HepG2 (cell line): ENCODE results near the gene GRIFIN. TPM values are rescaled to one million over a fixed set of nuclear protein-coding genes. Genes with fewer than 3 reads are reported as not detected.

Source experiments
- ATAC-seq: fragments of 200-7000 bp; cut with Tn5 transposase; 3 replicates; pipeline ENCODE4 v1.9.1; 2020; ENCODE audit warnings: mild to moderate bottlenecking, moderate library complexity
- BruUV-seq: library from RNA; stranded (reverse); fragments of 400-500 nt; replicated peaks from 2 replicates; lab custom pipeline; 2021; lab: Mats Ljungman, UMichigan
- CTCF ChIA-PET: fragments of 300-600 bp; formaldehyde crosslinking; extraction: SDS; loops from one replicate; lab custom pipeline; 2021; ENCODE audit warnings: low total read pairs, inconsistent platforms, low intra/inter-chr PET ratio; lab: Yijun Ruan, JAX
- POLR2A ChIA-PET: fragments of 350-600 bp; sonication (Branson Sonifier 250); formaldehyde crosslinking; loops from one replicate; lab custom pipeline; 2020; ENCODE audit warnings: antibody characterized with exemption, inconsistent platforms; lab: Yijun Ruan, JAX
- DNase-seq: peaks from one replicate; pipeline ENCODE4 v3.0.0-alpha.2; 2015; ENCODE audit warnings: low spot score
- FAIRE-seq: peaks from 3 replicates; lab custom pipeline; 2011; peaks lifted over from hg19 to GRCh38; lab: Jason Lieb, UNC
- H2AFZ ChIP-seq: one replicate; pipeline ENCODE4 v1.6.1; 2011; ENCODE audit warnings: low read length, inconsistent platforms
- H3K27ac ChIP-seq: fragments of 300-600 bp; 3 replicates; pipeline ENCODE4 v1.8.0; 2011; ENCODE audit warnings: mixed run types, mild to moderate bottlenecking, mixed read lengths, low read length, inconsistent platforms; ENCODE audit not compliant: insufficient read depth; ENCODE audit errors: extremely low read length
- H3K27me3 ChIP-seq, 2 experiments: fragments of 200-600 bp in 1 of 2; 2 replicates in 1 of 2; 3 replicates in 1 of 2; pipeline versions ENCODE4 v1.6.0 to v1.8.0; 2011; ENCODE audit warnings: low read length in 2 of 2, mild to moderate bottlenecking in 2 of 2, moderate library complexity in 2 of 2, inconsistent platforms in 1 of 2; ENCODE audit not compliant: insufficient read depth in 2 of 2, control insufficient read depth in 1 of 2
- H3K36me3 ChIP-seq, 2 experiments: fragments of 200-600 bp in 1 of 2; replicated peaks in 1 of 2; 2 replicates in 1 of 2; 3 replicates in 1 of 2; pipeline versions ENCODE4 v1.5.1 to v1.8.0; 2011; ENCODE audit warnings: low read length in 2 of 2, inconsistent platforms in 1 of 2; ENCODE audit not compliant: insufficient read depth in 2 of 2, control insufficient read depth in 1 of 2
- H3K4me1 ChIP-seq: 2 replicates; pipeline ENCODE4 v1.5.1; 2012; ENCODE audit warnings: low read length, inconsistent platforms; ENCODE audit not compliant: insufficient read depth
- H3K4me2 ChIP-seq: 2 replicates; pipeline ENCODE4 v1.6.0; 2011; ENCODE audit warnings: low read depth, low read length, inconsistent platforms
- H3K4me3 ChIP-seq, 3 experiments: fragments of 200-600 bp in 1 of 3; sonication (generic), shearing (Covaris generic) in 1 of 3; replicated peaks in 1 of 3; 2 replicates each; pipeline ENCODE4 v1.5.1; 2011 to 2016; ENCODE audit warnings: low read length in 3 of 3, inconsistent platforms in 2 of 3, low read depth in 2 of 3, mild to moderate bottlenecking in 2 of 3, control low read depth in 1 of 3, mixed read lengths in 1 of 3; ENCODE audit not compliant: insufficient read depth in 1 of 3
- H3K79me2 ChIP-seq: one replicate; pipeline ENCODE4 v1.6.1; 2011; ENCODE audit warnings: low read length, inconsistent platforms; ENCODE audit not compliant: insufficient read depth
- H3K9ac ChIP-seq: 2 replicates; pipeline ENCODE4 v1.6.0; 2011; ENCODE audit warnings: mild to moderate bottlenecking, low read depth, low read length, inconsistent platforms; ENCODE audit not compliant: insufficient read depth
- H3K9me3 ChIP-seq: 2 replicates; pipeline ENCODE4 v1.5.1; 2012; ENCODE audit warnings: mild to moderate bottlenecking, low read length
- H4K20me1 ChIP-seq: 2 replicates; pipeline ENCODE4 v1.6.0; 2011; ENCODE audit warnings: inconsistent platforms, mild to moderate bottlenecking, low read length, moderate library complexity; ENCODE audit not compliant: insufficient read depth
- BCL6 ChIP-seq: IDR thresholded peaks from 2 replicates; pipeline ENCODE4 v1.6.1; 2016; ENCODE audit warnings: missing genetic modification reagents, missing compliant biosample characterization
- CBX1 ChIP-seq: IDR thresholded peaks from one replicate; pipeline ENCODE4 v1.6.1; 2016; ENCODE audit warnings: antibody characterized with exemption, low read depth
- MEIS2 ChIP-seq: sonication (generic); formaldehyde crosslinking; IDR thresholded peaks from 2 replicates; pipeline ENCODE4 v1.9.0; 2021; ENCODE audit warnings: mild to moderate bottlenecking, missing genetic modification reagents
- WGBS: methylation state at CpG from one replicate; pipeline ENCODE4 v1.1.6; 2017; ENCODE audit warnings: low lambda C conversion rate; 5-methylcytosine and 5-hydroxymethylcytosine counted together
- in situ Hi-C: cut with HindIII; loops from 2 replicates; pipeline ENCODE4 v1.10.0; 2017; ENCODE audit warnings: low pct_unique_long_range_greater_than_20kb; ENCODE audit not compliant: extremely low pct_ligation_motif_present
- intact Hi-C: fragments of 100-400 bp; cut with micrococcal nuclease; formaldehyde crosslinking; loops from one replicate; pipeline ENCODE4 v1.10.0; 2022; ENCODE audit not compliant: unreplicated experiment
- polyA plus RNA-seq, 8 experiments: library from polyadenylated mRNA; depleted of rRNA in 3 of 8; stranded (reverse) in 7 of 8; unstranded in 1 of 8; fragments of >200 nt; fragmentation: Illumina TruSeq in 4 of 8; extraction: Trizol in 4 of 8; gene quantifications; 2 replicates each; pipeline versions ENCODE4 v1.2.1 to v1.2.3, GENCODE V29; 2011 to 2016; ENCODE audit warnings: low read depth in 4 of 8, missing spikeins in 1 of 8, mixed read lengths in 1 of 8; ENCODE audit not compliant: insufficient read depth in 1 of 8
- total RNA-seq, 5 experiments: library from RNA; depleted of rRNA; stranded (reverse); fragments of >200 nt; fragmentation: Illumina TruSeq; extraction: Trizol; gene quantifications; 2 replicates each; pipeline ENCODE4 v1.2.3, GENCODE V29; 2016; ENCODE audit warnings: low read depth in 1 of 5

GRIFIN gene
- total and polyA plus RNA-seq, 2 of the 13 experiments (the other 11 are each of a cell fraction or from before 2014, with no cell fraction given) = not detected

- no peak overlapping the region for H2AFZ ChIP-seq
- H4K20me1 ChIP-seq = no peaks in the 10 kb centered on the region
- BruUV-seq = no TSS peak
- in situ Hi-C loops = no loop called here
- intact Hi-C loops = no loop called here
- no peaks in the 10 kb centered on the region for H3K36me3 ChIP-seq
- DNase-seq (no peak), ATAC-seq (no peak)
- CTCF ChIA-PET = no interaction called here
- no peaks in the 10 kb centered on the region for H3K27me3 ChIP-seq
- H3K9ac ChIP-seq = no peak overlapping the region
- H3K9me3 ChIP-seq = no peaks in the 10 kb centered on the region
- TF ChIP-seq MEIS2 (no peak), CBX1 (no peak), BCL6 (CRISPR knock-in tag) (no peak)
- TF ChIP-seq, all 625 proteins: peak for 0
- H3K4me2 ChIP-seq = no peak overlapping the region
- H3K79me2 ChIP-seq = peaks cover 3% of the 10 kb centered on the region
- H3K27ac ChIP-seq = no peak overlapping the region
- WGBS = 96% methylated on average over 10 of the region's 10 CpGs
- no peak overlapping the region for H3K4me3 ChIP-seq
- POLR2A ChIA-PET = no interaction called here
- peaks cover 12% of the 10 kb centered on the region for H3K4me1 ChIP-seq
- no peak for FAIRE-seq
These were observed 50.4 kb downstream of the GRIFIN start for GRCh38 chr7:2425749-2426148.

Other genes with a start within 250 kb of the GRIFIN start
- gene MAD1L1, start 243.5 kb downstream of the GRIFIN start, total RNA-seq (2016; rRNA removed; fragmentation: Illumina TruSeq; extraction: Trizol) = 53.3 and 64.7 TPM in 2 replicates
- 17.4 and 21.4 TPM in 2 replicates for gene MAD1L1, start 243.5 kb downstream of the GRIFIN start, polyA plus RNA-seq (2011; rRNA removed)
- gene MRM2, start 234.2 kb downstream of the GRIFIN start, total RNA-seq (2016; rRNA removed; fragmentation: Illumina TruSeq; extraction: Trizol) = 34.2 and 42.6 TPM in 2 replicates
- 13.2 and 15.8 TPM in 2 replicates for gene MRM2, start 234.2 kb downstream of the GRIFIN start, polyA plus RNA-seq (2011; rRNA removed)
- gene NUDT1, start 234.2 kb downstream of the GRIFIN start, total RNA-seq (2016; rRNA removed; fragmentation: Illumina TruSeq; extraction: Trizol) = 26.8 and 32.7 TPM in 2 replicates
- gene NUDT1, start 234.2 kb downstream of the GRIFIN start, polyA plus RNA-seq (2011; rRNA removed) = 6.4 and 9.1 TPM in 2 replicates
- gene SNX8, start 162.0 kb downstream of the GRIFIN start, total RNA-seq (2016; rRNA removed; fragmentation: Illumina TruSeq; extraction: Trizol) = 20.6 and 33.7 TPM in 2 replicates
- 45.2 and 46.2 TPM in 2 replicates for gene SNX8, start 162.0 kb downstream of the GRIFIN start, polyA plus RNA-seq (2011; rRNA removed)
- gene EIF3B, start 121.6 kb downstream of the GRIFIN start, total RNA-seq (2016; rRNA removed; fragmentation: Illumina TruSeq; extraction: Trizol) = 241 and 244 TPM in 2 replicates
- gene EIF3B, start 121.6 kb downstream of the GRIFIN start, polyA plus RNA-seq (2011; rRNA removed) = 91.2 and 92.2 TPM in 2 replicates
- gene CHST12, start 72.8 kb downstream of the GRIFIN start, total RNA-seq (2016; rRNA removed; fragmentation: Illumina TruSeq; extraction: Trizol) = 3.7 and 6.4 TPM in 2 replicates
- 15.8 and 17.0 TPM in 2 replicates for gene CHST12, start 72.8 kb downstream of the GRIFIN start, polyA plus RNA-seq (2011; rRNA removed)
- 0.44 TPM in 1 of 2 replicates, not detected in the other for gene LFNG, start 43.4 kb upstream of the GRIFIN start, total RNA-seq (2016; rRNA removed; fragmentation: Illumina TruSeq; extraction: Trizol)
- gene LFNG, start 43.4 kb upstream of the GRIFIN start, polyA plus RNA-seq (2011; rRNA removed) = 1.5 and 1.6 TPM in 2 replicates
- gene BRAT1, start 79.1 kb upstream of the GRIFIN start, total RNA-seq (2016; rRNA removed; fragmentation: Illumina TruSeq; extraction: Trizol) = 16.7 and 20.3 TPM in 2 replicates
- 10.2 and 14.6 TPM in 2 replicates for gene BRAT1, start 79.1 kb upstream of the GRIFIN start, polyA plus RNA-seq (2011; rRNA removed)
- 2.5 and 3.0 TPM in 2 replicates for gene IQCE, start 82.6 kb upstream of the GRIFIN start, total RNA-seq (2016; rRNA removed; fragmentation: Illumina TruSeq; extraction: Trizol)
- 1.5 and 1.7 TPM in 2 replicates for gene IQCE, start 82.6 kb upstream of the GRIFIN start, polyA plus RNA-seq (2011; rRNA removed)
- gene TTYH3, start 155.6 kb upstream of the GRIFIN start, total RNA-seq (2016; rRNA removed; fragmentation: Illumina TruSeq; extraction: Trizol) = 21.5 and 26.3 TPM in 2 replicates
- gene TTYH3, start 155.6 kb upstream of the GRIFIN start, polyA plus RNA-seq (2011; rRNA removed) = 50.0 and 80.3 TPM in 2 replicates
- not detected in 2 replicates for gene AMZ1, start 211.8 kb upstream of the GRIFIN start, total RNA-seq (2016; rRNA removed; fragmentation: Illumina TruSeq; extraction: Trizol)
- 0.03 TPM in 1 of 2 replicates, not detected in the other for gene AMZ1, start 211.8 kb upstream of the GRIFIN start, polyA plus RNA-seq (2011; rRNA removed)